Measurements from ENCODE around the gene TUBB3.

Gene TUBB3

DNA sequence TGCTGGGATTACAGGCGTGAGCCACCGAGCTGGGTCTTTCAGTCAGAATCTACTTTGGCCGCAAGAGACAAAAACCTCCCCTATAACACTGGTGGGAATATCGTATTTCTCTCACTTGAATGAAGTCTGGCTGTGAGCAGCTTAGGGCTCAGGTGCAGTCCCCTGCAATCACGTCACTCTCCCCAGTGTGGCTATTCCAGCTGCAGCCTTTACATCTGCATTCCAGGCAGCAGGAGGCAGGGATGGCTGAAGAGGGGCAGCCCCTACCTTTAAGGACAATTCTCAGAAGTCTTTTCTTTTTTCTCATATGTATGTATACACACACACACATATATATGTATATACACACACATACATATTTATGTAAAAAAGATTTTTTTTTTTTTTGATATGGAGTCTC, 28.4 kb downstream of the TUBB3 start:
- Histone ChIP-seq H3K4me3 (ENCODE audit: low read depth, low read length) (no peak overlapping the region), H3K4me1 (ENCODE audit: control insufficient read depth, insufficient read depth, low read length) (peaks cover 14% of the 10 kb centered on the region), H3K36me3 (ENCODE audit: control insufficient read depth, insufficient read depth, low read length) (peaks cover 12% of the 10 kb centered on the region), H3K27me3 (ENCODE audit: control insufficient read depth, insufficient read depth, low read length) (peaks cover 25% of the 10 kb centered on the region), H3K9me3 (ENCODE audit: control insufficient read depth, insufficient read depth, low read depth, low read length) (no peaks in the 10 kb centered on the region), H3K27ac (ENCODE audit: low read depth, low read length) (no peak overlapping the region), H3K9ac (ENCODE audit: low read length) (no peak overlapping the region)

DNA sequence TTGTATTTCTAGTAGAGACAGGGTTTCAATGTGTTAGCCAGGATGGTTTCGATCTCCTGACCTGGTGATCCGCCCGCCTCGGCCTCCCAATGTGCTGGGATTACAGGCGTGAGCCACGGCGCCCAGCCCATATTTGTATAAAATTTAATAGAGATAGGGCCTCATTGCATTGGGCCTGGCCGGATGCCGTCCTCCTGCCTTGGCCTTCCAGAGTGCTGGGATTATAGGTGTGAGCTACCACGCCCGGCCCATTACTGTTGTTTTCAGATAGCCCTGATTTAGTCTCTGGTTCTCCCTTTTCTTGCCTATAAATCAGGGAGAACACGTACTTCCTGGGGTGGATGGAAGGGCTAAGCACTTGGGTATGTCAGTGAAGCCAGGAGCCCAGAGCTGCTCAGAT, 28.9 kb downstream of the TUBB3 start:
- Histone ChIP-seq H3K4me1 (ENCODE audit: control insufficient read depth, insufficient read depth, low read length) (peaks cover 14% of the 10 kb centered on the region), H3K27ac (ENCODE audit: low read depth, low read length) (no peak overlapping the region), H3K4me3 (ENCODE audit: low read depth, low read length) (no peak overlapping the region), H3K9ac (ENCODE audit: low read length) (no peak overlapping the region), H3K36me3 (ENCODE audit: control insufficient read depth, insufficient read depth, low read length) (peaks cover 17% of the 10 kb centered on the region), H3K9me3 (ENCODE audit: control insufficient read depth, insufficient read depth, low read depth, low read length) (no peaks in the 10 kb centered on the region), H3K27me3 (ENCODE audit: control insufficient read depth, insufficient read depth, low read length) (peaks cover 20% of the 10 kb centered on the region)

DNA sequence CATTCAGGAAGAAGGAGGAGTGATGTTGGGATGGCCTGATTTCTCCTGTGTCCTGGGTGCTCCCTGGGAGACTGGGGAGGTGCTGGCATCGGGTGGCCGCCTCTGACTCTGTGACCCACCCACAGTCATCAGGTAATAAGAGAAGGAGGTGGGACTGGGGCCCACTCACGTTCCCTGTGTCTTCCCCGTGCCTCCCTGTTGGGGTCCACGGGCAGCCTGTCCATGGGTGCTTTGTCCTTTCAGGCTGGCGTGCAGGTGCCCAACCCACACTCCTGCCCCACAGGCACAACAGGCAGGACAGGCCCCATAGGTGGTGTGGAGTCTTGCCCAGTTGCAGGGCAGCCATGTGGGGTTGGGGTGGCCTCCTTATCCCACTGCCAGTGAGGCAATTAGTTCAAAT, 29.4 kb downstream of the TUBB3 start:
- H3K4me3 ChIP-seq (ENCODE audit: low read depth, low read length): no peak overlapping the region
- H3K9ac ChIP-seq (ENCODE audit: low read length): no peak overlapping the region
- H3K27ac ChIP-seq (ENCODE audit: low read depth, low read length): no peak overlapping the region
- H3K4me1 ChIP-seq (ENCODE audit: control insufficient read depth, insufficient read depth, low read length): peaks cover 13% of the 10 kb centered on the region
- H3K27me3 ChIP-seq (ENCODE audit: control insufficient read depth, insufficient read depth, low read length): peaks cover 15% of the 10 kb centered on the region
- no peaks in the 10 kb centered on the region for H3K9me3 ChIP-seq (ENCODE audit: control insufficient read depth, insufficient read depth, low read depth, low read length)
- H3K36me3 ChIP-seq (ENCODE audit: control insufficient read depth, insufficient read depth, low read length): peaks cover 22% of the 10 kb centered on the region

DNA sequence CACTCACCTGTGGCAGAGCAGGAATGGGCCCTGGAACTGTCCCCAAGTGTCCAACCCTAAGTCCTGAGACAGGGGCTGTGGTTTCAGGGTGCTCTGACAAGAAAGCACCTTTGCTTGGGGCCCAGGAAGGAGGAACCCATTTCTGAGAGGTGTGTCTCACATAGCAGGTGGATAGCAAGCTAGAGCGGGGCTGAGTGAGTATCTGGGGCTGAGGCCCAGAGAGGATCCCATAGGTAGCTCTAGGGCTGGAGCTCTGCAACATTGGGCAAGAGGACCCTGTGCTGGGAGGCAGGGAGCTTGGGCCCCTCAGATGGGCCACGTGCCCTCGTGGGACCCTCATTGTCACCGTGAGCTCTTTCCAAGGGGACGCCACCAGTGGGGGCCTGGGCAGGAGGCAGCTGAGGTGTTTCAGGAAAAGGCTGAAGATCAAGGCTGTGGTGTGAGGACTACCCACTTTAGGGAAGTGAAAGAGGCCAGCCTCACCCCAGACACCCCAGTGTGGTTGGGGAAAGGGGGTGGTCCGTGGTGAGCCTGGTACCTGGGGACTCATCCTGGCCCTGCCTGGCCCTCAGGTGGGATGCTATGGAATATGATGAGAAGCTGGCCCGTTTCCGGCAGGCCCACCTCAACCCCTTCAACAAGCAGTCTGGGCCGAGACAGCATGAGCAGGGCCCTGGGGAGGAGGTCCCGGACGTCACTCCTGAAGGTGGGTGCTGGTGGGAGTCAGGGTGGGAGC, 30.7 kb downstream of the TUBB3 start:
- Histone ChIP-seq H3K9ac (ENCODE audit: low read length) (no peak overlapping the region), H3K9me3 (ENCODE audit: control insufficient read depth, insufficient read depth, low read depth, low read length) (no peaks in the 10 kb centered on the region), H3K4me1 (ENCODE audit: control insufficient read depth, insufficient read depth, low read length) (peaks cover 10% of the 10 kb centered on the region; the same call in 1 of the 2 replicates), H3K36me3 (ENCODE audit: control insufficient read depth, insufficient read depth, low read length) (peaks cover 35% of the 10 kb centered on the region), H3K4me3 (ENCODE audit: low read depth, low read length) (no peak overlapping the region), H3K27me3 (ENCODE audit: control insufficient read depth, insufficient read depth, low read length) (peaks cover 9% of the 10 kb centered on the region), H3K27ac (ENCODE audit: low read depth, low read length) (no peak overlapping the region)

DNA sequence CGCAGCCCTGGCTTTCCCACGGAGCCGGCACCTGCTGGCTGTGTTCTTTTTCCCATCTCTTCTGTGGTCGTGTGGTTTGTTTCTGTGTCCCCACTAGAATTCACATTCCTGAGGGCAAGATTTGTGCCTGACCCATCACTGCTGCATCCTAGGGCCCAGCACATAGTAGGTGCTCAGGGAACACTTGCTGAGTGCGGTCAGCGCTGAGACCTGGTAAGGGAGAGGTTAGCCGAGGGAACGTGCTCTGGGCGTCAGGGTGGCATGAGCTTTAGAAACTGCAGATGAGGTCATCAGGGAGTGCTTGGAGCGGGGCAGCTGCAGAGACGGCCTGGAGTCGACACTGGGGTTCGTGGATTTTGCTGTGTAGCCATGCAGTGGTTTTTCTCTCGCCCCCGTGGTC, 31.3 kb downstream of the TUBB3 start:
- Histone ChIP-seq H3K27ac (ENCODE audit: low read depth, low read length) (no peak overlapping the region), H3K36me3 (ENCODE audit: control insufficient read depth, insufficient read depth, low read length) (peaks cover 40% of the 10 kb centered on the region), H3K27me3 (ENCODE audit: control insufficient read depth, insufficient read depth, low read length) (peaks cover 5% of the 10 kb centered on the region), H3K9ac (ENCODE audit: low read length) (no peak overlapping the region), H3K4me3 (ENCODE audit: low read depth, low read length) (no peak overlapping the region), H3K9me3 (ENCODE audit: control insufficient read depth, insufficient read depth, low read depth, low read length) (no peaks in the 10 kb centered on the region), H3K4me1 (ENCODE audit: control insufficient read depth, insufficient read depth, low read length) (peaks cover 8% of the 10 kb centered on the region; the same call in 1 of the 2 replicates)

DNA sequence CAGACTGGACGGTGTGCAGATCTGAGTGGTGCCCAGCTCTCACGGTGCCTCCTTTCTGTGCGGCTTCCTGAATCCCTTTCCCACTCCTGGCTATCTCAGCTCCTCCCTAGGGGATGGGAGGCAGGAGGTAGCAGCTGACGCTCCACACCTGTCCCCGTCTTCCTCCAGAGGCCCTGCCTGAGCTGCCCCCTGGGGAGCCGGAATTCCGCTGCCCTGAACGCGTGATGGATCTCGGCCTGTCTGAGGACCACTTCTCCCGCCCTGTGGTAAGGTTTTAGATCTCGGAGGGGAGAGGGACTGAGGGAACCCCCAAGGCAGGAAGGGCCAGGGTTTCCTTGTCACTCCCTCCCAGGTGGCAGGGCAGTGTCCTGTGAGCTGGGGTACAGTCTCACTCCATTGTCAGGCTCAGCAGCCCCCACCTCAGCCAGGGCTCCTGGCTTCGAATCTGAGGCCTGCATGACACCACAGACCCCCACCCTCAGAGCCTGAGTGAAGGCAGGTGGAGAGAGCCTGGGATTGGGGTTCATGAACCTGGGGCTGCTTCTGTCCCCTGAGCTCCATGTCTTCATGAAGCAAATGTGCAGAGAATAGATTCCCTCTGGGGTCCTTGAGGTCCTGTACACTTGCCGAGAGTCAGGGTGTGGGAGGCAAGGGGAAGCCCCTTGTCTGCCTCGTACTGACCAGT, 32.0 kb downstream of the TUBB3 start:
- Histone ChIP-seq H3K27me3 (ENCODE audit: control insufficient read depth, insufficient read depth, low read length) (no peaks in the 10 kb centered on the region), H3K4me3 (ENCODE audit: low read depth, low read length) (no peak overlapping the region), H3K9me3 (ENCODE audit: control insufficient read depth, insufficient read depth, low read depth, low read length) (no peaks in the 10 kb centered on the region), H3K27ac (ENCODE audit: low read depth, low read length) (no peak overlapping the region), H3K4me1 (ENCODE audit: control insufficient read depth, insufficient read depth, low read length) (0 out of 2 replicates have a peak, but pooled peaks cover 4% of the 10 kb centered on the region), H3K9ac (ENCODE audit: low read length) (no peak overlapping the region), H3K36me3 (ENCODE audit: control insufficient read depth, insufficient read depth, low read length) (peaks cover 45% of the 10 kb centered on the region)

DNA sequence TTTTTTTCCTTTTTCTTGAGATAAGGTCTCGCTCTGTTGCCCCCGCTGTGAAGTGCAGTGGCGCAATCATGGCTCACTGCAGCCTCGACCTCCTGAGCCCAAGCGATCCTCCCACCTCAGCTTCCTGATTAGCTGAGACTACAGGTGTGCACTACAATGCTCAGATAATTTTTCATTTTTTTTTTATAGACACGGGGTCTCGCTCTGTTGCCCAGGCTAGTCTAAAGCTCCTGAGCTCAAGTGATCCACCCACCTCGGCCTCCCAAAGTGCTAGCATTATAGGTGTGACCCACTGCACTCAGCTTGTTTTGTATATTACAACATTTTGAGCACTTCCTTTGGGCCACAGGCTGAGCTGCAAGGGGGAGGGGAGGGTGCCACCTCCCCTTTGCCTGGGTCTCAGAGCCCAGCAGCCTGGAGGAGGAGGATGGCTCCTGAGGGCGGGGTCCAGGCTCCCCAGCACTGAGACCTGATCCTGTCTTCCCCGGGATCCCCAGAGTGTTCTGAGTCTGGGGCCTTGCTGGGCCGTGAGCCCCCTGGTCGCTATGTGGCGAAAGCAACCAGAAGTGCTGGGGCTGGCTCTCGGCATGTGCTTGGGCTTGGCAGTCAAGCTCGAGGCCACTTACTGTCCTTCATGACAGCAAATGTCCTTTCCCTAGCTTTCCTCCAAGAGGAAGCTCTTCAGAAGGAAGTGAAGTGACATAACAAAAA, 33.5 kb downstream of the TUBB3 start:
- no peak overlapping the region for H3K27ac ChIP-seq (ENCODE audit: low read depth, low read length)
- H3K9me3 ChIP-seq (ENCODE audit: control insufficient read depth, insufficient read depth, low read depth, low read length): no peaks in the 10 kb centered on the region
- H3K27me3 ChIP-seq (ENCODE audit: control insufficient read depth, insufficient read depth, low read length): no peaks in the 10 kb centered on the region
- H3K4me3 ChIP-seq (ENCODE audit: low read depth, low read length): no peak overlapping the region
- peaks cover 55% of the 10 kb centered on the region for H3K36me3 ChIP-seq (ENCODE audit: control insufficient read depth, insufficient read depth, low read length)
- 0 out of 2 replicates have a peak, but pooled peaks cover 4% of the 10 kb centered on the region for H3K4me1 ChIP-seq (ENCODE audit: control insufficient read depth, insufficient read depth, low read length)
- no peak overlapping the region for H3K9ac ChIP-seq (ENCODE audit: low read length)

DNA sequence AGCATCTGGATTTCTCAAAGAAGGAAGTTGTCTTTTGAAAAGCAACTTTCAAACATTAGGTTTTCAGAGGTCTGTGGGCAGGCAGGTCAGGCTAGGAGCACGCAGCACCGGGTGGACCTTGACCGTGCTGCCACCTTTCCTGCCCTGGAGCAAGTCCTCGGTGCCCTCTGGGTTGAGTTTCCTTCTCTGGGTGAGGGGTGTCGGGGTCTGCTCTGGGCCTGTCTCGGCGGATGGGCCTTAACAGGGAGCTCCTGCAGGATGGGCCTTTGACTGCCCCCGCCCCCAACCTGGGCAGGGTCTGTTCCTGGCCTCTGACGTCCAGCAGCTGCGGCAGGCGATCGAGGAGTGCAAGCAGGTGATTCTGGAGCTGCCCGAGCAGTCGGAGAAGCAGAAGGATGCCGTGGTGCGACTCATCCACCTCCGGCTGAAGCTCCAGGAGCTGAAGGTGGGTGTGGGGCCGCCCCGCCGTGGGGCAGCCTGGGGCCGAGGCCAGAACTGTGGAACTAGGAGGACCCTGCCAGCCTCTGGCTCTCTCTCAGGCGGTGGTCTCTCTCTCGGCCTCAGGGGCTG, 34.2 kb downstream of the TUBB3 start:
- no peak overlapping the region for H3K27ac ChIP-seq (ENCODE audit: low read depth, low read length)
- H3K4me1 ChIP-seq (ENCODE audit: control insufficient read depth, insufficient read depth, low read length): 0 out of 2 replicates have a peak, but pooled peaks cover 4% of the 10 kb centered on the region
- no peak overlapping the region for H3K4me3 ChIP-seq (ENCODE audit: low read depth, low read length)
- no peaks in the 10 kb centered on the region for H3K9me3 ChIP-seq (ENCODE audit: control insufficient read depth, insufficient read depth, low read depth, low read length)
- peaks cover 55% of the 10 kb centered on the region for H3K36me3 ChIP-seq (ENCODE audit: control insufficient read depth, insufficient read depth, low read length)
- peak overlapping the region; percentile 24 for H3K9ac ChIP-seq (ENCODE audit: low read length)
- no peaks in the 10 kb centered on the region for H3K27me3 ChIP-seq (ENCODE audit: control insufficient read depth, insufficient read depth, low read length)

DNA sequence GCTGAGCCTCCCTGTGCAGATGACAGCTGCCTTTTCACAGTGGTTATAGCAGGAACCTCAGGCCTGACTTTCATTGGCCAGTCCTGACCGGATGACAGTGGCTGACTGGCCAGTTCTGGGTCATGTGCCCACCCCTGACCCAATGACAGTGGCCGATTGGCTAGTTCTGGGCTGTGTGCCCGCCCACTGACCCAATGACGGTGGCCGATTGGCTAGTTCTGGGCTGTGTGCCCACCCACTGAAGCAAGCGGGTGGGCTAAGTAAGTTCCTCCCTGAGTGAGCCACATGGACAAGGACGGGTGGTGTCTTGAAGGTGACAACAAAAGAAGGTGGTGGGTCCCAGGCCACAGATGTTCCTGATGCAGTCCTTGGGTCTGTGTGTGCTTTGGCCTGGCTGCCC, 34.9 kb downstream of the TUBB3 start:
- Histone ChIP-seq H3K36me3 (ENCODE audit: control insufficient read depth, insufficient read depth, low read length) (peaks cover 55% of the 10 kb centered on the region), H3K27ac (ENCODE audit: low read depth, low read length) (no peak overlapping the region), H3K4me1 (ENCODE audit: control insufficient read depth, insufficient read depth, low read length) (0 out of 2 replicates have a peak, but pooled peaks cover 4% of the 10 kb centered on the region)

DNA sequence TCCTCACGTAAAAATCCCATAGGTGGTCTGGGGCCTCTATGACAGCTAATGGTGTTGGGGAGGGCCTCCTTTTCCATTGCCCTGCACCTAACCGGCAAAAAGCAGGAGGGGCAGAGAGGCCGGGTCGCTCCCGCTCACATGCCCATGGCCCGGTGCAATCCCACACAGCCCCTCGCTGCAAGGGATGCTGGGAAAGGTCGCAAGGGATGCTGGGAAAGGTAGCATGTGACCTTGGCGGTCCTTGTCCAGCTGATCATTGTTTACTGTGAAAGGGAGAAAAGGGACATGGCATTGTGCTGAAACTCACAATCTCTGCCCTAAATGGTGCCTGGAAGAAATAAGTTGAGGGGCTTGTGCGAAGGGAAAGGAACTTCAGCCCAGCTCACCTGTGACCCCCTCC, 35.5 kb downstream of the TUBB3 start:
- Histone ChIP-seq H3K9ac (ENCODE audit: low read length) (no peak overlapping the region), H3K27me3 (ENCODE audit: control insufficient read depth, insufficient read depth, low read length) (no peaks in the 10 kb centered on the region), H3K4me1 (ENCODE audit: control insufficient read depth, insufficient read depth, low read length) (0 out of 2 replicates have a peak, but pooled peaks cover 4% of the 10 kb centered on the region), H3K27ac (ENCODE audit: low read depth, low read length) (no peak overlapping the region), H3K4me3 (ENCODE audit: low read depth, low read length) (no peak overlapping the region), H3K9me3 (ENCODE audit: control insufficient read depth, insufficient read depth, low read depth, low read length) (no peaks in the 10 kb centered on the region), H3K36me3 (ENCODE audit: control insufficient read depth, insufficient read depth, low read length) (peaks cover 57% of the 10 kb centered on the region)

More for the DNA sequence above, 34.9 kb downstream of the TUBB3 start:
- peak overlapping the region; percentile 24 for H3K9ac ChIP-seq (ENCODE audit: low read length)
- H3K4me3 ChIP-seq (ENCODE audit: low read depth, low read length): no peak overlapping the region
- no peaks in the 10 kb centered on the region for H3K27me3 ChIP-seq (ENCODE audit: control insufficient read depth, insufficient read depth, low read length)
- no peaks in the 10 kb centered on the region for H3K9me3 ChIP-seq (ENCODE audit: control insufficient read depth, insufficient read depth, low read depth, low read length)

All from HUES6 (cell line).